Measurements from ENCODE around the gene ITGA3.

Gene ITGA3

GRCh38 chr17:50090071-50090470 is 34.2 kb downstream of the ITGA3 start:
- in situ Hi-C loops (cut with MboI; ENCODE audit: low sequenced_read_pairs) = no loop called here

- in situ Hi-C loops (cut with MboI; ENCODE audit: low sequenced_read_pairs) = no loop called here
Measured at GRCh38 chr17:50090971-50091917, 35.3 kb downstream of the ITGA3 start.

- in situ Hi-C loops (cut with MboI; ENCODE audit: low sequenced_read_pairs) = no loop called here
Measured at GRCh38 chr17:50091918-50092285, 36.0 kb downstream of the ITGA3 start.

GRCh38 chr17:50093246-50093645 is 37.3 kb downstream of the ITGA3 start:
- in situ Hi-C loops (cut with MboI; ENCODE audit: low sequenced_read_pairs) = no loop called here

- in situ Hi-C loops (cut with MboI; ENCODE audit: low sequenced_read_pairs) = no loop called here
Measured at GRCh38 chr17:50093807-50094206, 37.9 kb downstream of the ITGA3 start.

GRCh38 chr17:50094243-50094752 is 38.4 kb downstream of the ITGA3 start:
- in situ Hi-C loops (cut with MboI; ENCODE audit: low sequenced_read_pairs) = no loop called here

GRCh38 chr17:50094753-50095619 is 39.1 kb downstream of the ITGA3 start, which contains the start of gene PDK2:
Gene PDK2 (plus strand): TSS chr17:50095351. CDS start chr17:50095436, 85 bp downstream.
- in situ Hi-C loops (cut with MboI; ENCODE audit: low sequenced_read_pairs) = no loop called here

- in situ Hi-C loops (cut with MboI; ENCODE audit: low sequenced_read_pairs) = no loop called here
Measured at GRCh38 chr17:50095626-50096037, 39.7 kb downstream of the ITGA3 start.

- in situ Hi-C loops (cut with MboI; ENCODE audit: low sequenced_read_pairs) = no loop called here
Measured at GRCh38 chr17:50096092-50096491, 40.2 kb downstream of the ITGA3 start.

GRCh38 chr17:50096758-50097157 is 40.8 kb downstream of the ITGA3 start:
- in situ Hi-C loops (cut with MboI; ENCODE audit: low sequenced_read_pairs) = no loop called here

GRCh38 chr17:50097455-50097854 is 41.5 kb downstream of the ITGA3 start:
- in situ Hi-C loops (cut with MboI; ENCODE audit: low sequenced_read_pairs) = no loop called here

- in situ Hi-C loops (cut with MboI; ENCODE audit: low sequenced_read_pairs) = no loop called here
Measured at GRCh38 chr17:50097926-50098325, 42.0 kb downstream of the ITGA3 start.

- in situ Hi-C loops (cut with MboI; ENCODE audit: low sequenced_read_pairs) = no loop called here
Measured at GRCh38 chr17:50098583-50098982, 42.7 kb downstream of the ITGA3 start.

- in situ Hi-C loops (cut with MboI; ENCODE audit: low sequenced_read_pairs) = no loop called here
Measured at GRCh38 chr17:50099003-50099402, 43.1 kb downstream of the ITGA3 start.

- in situ Hi-C loops (cut with MboI; ENCODE audit: low sequenced_read_pairs) = no loop called here
Measured at GRCh38 chr17:50100480-50100883, 44.6 kb downstream of the ITGA3 start.

- in situ Hi-C loops (cut with MboI; ENCODE audit: low sequenced_read_pairs) = no loop called here
Measured at GRCh38 chr17:50100921-50101345, 45.0 kb downstream of the ITGA3 start.

GRCh38 chr17:50101346-50102163 is 45.6 kb downstream of the ITGA3 start:
- in situ Hi-C loops (cut with MboI; ENCODE audit: low sequenced_read_pairs) = no loop called here

GRCh38 chr17:50102164-50102991 is 46.5 kb downstream of the ITGA3 start:
- in situ Hi-C loops (cut with MboI; ENCODE audit: low sequenced_read_pairs) = no loop called here

- in situ Hi-C loops (cut with MboI; ENCODE audit: low sequenced_read_pairs) = no loop called here
Measured at GRCh38 chr17:50103252-50103651, 47.3 kb downstream of the ITGA3 start.

GRCh38 chr17:50103941-50104340 is 48.0 kb downstream of the ITGA3 start:
- in situ Hi-C loops (cut with MboI; ENCODE audit: low sequenced_read_pairs) = no loop called here

All from HL-60/S4 treated with phorbol 12-myristate 13-acetate at 8.2 ng/mL for 4 days and 3 days (cell line).